NB4 (cell line): ENCODE results near the gene IZUMO2.

ENCODE experiments used
- DNase-seq: peaks from one replicate; pipeline ENCODE4 v3.0.0; 2010; ENCODE audit warnings: low read depth
- H3K4me3 ChIP-seq: one replicate; pipeline ENCODE4 v1.5.1; 2011; ENCODE audit warnings: mild to moderate bottlenecking, low read depth, low read length, moderate library complexity
- CTCF ChIP-seq: IDR thresholded peaks from one replicate; pipeline ENCODE4 v1.5.1; 2012; ENCODE audit warnings: low read depth, low read length
- MAX ChIP-seq: IDR thresholded peaks from 2 replicates; pipeline ENCODE4 v1.6.1; 2011; ENCODE audit warnings: low read depth, low read length
- MYC ChIP-seq: IDR thresholded peaks from 2 replicates; pipeline ENCODE4 v1.6.1; 2011; ENCODE audit warnings: low read depth, low read length
- POLR2A ChIP-seq: IDR thresholded peaks from 2 replicates; pipeline ENCODE4 v1.6.1; 2011; ENCODE audit warnings: mild to moderate bottlenecking; ENCODE audit not compliant: insufficient read length; ENCODE audit errors: extremely low read depth

Gene IZUMO2

GRCh38 chr19:50191216-50191615 is 28.1 kb upstream of the IZUMO2 start:
- TF ChIP-seq CTCF (no peak), MAX (no peak), POLR2A (no peak), MYC (no peak)
- no peak for DNase-seq

GRCh38 chr19:50190439-50190891 is 27.4 kb upstream of the IZUMO2 start:
- DNase-seq, result peak; percentile 43
- TF ChIP-seq MAX (no peak), POLR2A (no peak), CTCF (no peak), MYC (no peak)
- H3K4me3 ChIP-seq, result no peak overlapping the region

More at GRCh38 chr19:50191216-50191615, 28.1 kb upstream of the IZUMO2 start:
- H3K4me3 ChIP-seq, result no peak overlapping the region

GRCh38 chr19:50189331-50189730 is 26.2 kb upstream of the IZUMO2 start:
- TF ChIP-seq POLR2A (no peak), MYC (no peak), MAX (no peak), CTCF (no peak)
- no peak overlapping the region for H3K4me3 ChIP-seq
- DNase-seq, result no peak

- H3K4me3 ChIP-seq, result no peak overlapping the region
- DNase-seq, result no peak
- no peak for TF ChIP-seq POLR2A
- no peak for TF ChIP-seq MYC
- TF ChIP-seq CTCF, result no peak
- TF ChIP-seq MAX, result no peak
These were observed 24.9 kb upstream of the IZUMO2 start for GRCh38 chr19:50187937-50188336.

- no peak overlapping the region for H3K4me3 ChIP-seq
- TF ChIP-seq CTCF, result no peak
- TF ChIP-seq MAX, result no peak
- TF ChIP-seq POLR2A, result no peak
- TF ChIP-seq MYC, result no peak
- DNase-seq, result no peak
These were observed 21.1 kb upstream of the IZUMO2 start for GRCh38 chr19:50184196-50184595.
